HG02870 (cell line): Measurements from ENCODE around the gene RCOR2.

Experiments used
- ATAC-seq: cut with Tn5 transposase; IDR thresholded peaks from one replicate; pipeline ENCODE4 v1.9.1; 2021; ENCODE audit warnings: mild to moderate bottlenecking, moderate library complexity; ENCODE audit not compliant: unreplicated experiment

The RCOR2 gene

DNA sequence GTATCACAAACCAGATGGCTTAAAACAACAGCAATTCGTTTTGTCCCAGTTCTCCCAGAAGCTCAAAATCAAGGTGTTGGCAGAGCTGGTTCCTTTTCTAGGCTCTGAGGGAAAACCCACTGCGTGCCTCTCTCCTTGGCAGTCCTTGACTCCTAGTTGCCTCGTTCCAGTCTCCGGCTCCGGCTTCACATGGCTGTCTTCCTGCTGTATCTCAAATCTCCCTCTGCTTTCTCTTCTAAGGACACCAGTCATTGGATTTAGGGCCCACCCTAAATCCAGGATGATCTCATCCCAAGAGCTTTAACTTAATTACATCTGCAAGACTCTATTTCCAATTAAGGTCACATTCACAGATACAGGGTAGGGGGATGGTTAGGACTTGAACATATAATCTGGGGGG, 12.7 kb upstream of the RCOR2 start:
- ATAC-seq: no peak

- no peak for ATAC-seq
These were observed 6.4 kb upstream of the RCOR2 start for GRCh38 chr11:63923319-63923718.

DNA sequence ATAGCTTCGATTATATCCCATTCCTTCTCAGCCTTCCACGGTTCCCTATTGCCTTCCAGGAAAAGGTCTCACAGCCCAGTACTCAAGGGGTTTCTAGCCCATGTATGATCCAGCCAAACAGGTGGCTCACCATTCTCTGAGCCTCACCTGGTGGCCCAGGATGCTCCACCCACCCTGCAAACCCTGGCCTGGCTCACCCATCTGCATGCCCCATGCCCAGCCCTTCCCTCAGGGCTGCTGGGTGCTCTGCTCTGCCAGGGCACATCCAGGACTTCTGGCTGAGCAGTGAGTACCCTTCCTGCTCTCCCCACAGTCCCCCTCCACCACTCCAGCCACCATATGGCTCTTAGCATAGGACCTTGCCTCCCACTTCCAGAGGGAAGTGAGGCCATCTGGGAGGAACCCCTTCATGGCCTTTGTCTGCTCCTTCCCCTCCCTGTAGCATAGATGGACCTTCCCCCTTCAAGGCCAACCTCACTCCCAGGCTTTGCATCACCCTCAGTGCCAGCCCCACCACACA, 5.8 kb upstream of the RCOR2 start:
- no peak for ATAC-seq

DNA sequence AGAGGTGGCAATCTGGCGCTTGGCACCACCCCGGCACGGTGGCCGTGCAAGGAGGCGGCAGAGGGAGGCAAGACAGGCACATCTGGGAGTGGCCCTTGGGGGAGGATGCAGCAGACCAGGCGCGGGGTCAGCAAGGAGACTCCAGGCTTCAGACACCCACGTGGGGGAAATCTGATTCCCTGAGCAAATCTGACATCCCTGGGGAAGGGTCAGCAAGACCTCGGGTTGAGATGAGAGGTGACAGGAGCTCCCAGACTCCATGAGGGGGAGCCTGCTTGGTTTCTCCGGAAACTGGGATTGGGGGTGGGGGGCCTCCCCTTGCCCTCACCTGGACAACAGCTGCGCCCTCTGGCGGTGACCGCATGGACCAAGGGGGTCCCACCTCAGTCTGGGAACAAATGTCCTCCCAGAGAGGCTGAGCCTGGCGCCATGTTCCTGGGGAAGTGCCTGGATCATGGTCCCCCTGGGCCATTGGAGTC, 4.0 kb upstream of the RCOR2 start:
- no peak for ATAC-seq

GRCh38 chr11:63920126-63920938, 3.4 kb upstream of the RCOR2 start:
- no peak for ATAC-seq

GRCh38 chr11:63919267-63920125, 2.5 kb upstream of the RCOR2 start:
- no peak for ATAC-seq

DNA sequence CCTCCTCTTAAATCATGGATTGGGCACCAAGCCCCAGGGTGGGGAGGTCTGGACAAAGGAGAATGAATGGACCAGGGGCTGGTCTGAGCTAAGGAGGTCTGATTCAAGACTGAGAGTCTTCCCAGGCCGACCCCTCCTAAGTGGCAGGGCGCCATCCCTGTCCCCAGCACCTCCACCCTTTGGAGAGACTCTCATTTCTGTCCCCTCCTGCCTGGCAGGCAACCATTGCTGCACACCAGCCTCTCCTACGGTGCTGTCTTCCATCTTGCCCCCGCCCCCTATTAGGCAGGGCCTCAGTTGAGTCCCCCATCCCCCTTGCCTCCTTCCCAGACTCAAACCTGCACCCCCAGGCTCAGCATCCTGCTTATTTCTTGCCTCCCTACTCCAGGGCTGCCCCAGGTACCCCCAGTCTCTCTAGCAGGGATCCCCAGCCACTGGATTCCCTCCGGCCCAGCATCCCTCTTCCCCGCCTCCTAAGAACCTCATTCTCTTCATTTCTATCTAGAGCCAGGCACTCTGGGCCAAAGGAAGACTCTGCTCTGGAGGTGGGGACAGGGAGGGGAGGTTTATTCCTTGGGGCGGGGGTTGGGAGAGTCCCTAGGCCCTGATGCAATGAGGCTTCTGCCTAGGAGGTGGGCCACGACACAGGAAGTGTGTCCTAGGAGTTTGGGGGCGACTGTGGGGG, 1.7 kb upstream of the RCOR2 start:
- ATAC-seq: no peak

- no peak for ATAC-seq
These were observed 935 bp upstream of the RCOR2 start for GRCh38 chr11:63917692-63918506.

DNA sequence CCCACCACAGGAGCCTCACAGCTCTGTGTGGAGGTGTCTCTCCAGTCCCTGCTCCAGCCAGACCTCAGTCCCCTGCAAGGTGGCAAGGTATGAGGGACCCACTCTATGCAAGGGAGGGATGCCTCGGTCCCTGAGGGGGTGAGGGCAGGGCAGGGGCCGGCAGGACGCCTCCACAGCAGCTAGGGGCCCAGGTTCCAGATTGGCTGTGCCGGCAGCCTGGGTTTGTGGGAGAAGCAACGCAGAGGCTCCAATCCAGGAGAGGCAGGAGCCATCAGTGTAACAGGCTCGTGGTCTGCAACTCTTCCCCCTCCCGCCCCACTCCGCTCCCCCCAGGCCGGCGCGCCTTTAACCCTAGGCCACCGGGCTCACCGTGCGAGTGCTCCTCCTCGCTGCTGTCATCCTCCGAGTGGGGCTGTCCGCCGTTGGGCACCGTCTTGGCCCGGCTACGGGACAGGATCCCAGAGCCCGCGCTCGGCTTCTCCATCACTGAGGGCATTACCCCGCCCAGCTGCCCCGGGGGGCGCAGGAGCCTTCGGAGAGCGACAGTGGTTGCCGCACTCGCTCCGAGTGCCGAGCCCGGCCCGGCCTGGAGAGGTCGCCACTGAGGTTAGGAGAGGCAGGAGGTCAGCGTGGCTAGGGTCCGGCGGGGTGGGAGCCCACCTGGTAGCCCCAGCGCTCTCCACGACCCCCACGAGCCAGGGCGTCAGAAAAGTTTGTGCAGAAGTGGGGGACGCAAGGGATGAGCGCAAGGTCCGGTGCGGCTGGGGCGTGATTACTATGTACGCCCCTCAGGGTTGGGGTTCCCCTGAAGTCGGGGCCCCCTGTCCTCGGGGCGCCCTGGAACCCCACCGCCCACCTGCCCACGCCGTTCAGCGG, 765 bp downstream of the RCOR2 start:
- ATAC-seq: no peak

GRCh38 chr11:63914896-63915691, 1.9 kb downstream of the RCOR2 start:
- ATAC-seq: no peak

DNA sequence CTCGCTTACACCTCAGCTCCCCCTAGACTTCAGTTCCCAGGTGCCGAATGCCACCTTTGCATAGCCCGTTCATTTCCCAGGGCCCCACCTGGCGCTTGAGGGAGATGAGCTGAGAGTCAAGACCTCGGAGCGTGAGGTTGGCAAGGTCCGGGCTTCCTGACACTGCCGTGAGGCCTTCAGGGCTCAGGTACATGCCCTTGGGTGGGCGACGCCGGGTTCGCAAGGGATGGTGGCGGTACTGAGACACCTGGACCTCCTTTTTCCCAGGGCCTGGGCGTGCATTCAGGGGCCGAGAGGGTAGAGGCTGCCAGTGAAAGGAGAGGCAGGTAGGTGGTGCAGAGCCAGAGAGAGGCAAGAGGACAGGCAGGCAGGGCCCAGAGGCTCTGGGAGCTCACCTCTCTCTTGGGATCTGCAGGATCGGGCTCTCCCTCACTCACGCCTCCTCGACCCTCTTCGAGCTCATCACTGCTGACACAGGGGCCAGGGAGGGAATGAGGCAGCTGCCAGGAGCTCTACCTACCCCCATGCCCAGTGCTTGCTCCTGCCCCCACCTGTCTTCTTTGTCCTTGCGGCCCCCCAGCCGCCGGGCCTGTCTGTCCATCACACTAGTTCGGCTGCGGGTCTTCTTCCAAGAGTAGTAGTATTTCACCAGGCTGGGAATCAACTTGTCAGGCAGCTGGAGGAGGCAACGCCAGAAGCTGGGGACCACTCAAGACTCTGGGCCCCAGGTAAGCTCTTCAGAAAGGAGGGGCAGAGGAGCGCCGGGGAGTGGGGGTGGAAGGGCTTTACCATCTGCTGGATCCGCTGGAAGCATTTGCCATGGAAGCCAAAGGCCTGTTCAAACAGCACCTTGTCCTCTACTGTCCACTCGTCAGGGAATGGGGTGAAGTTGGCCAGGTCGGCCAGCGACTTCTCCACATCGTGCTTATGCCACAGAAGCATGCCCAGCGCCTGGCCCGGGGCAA, 2.8 kb downstream of the RCOR2 start:
- ATAC-seq: no peak

DNA sequence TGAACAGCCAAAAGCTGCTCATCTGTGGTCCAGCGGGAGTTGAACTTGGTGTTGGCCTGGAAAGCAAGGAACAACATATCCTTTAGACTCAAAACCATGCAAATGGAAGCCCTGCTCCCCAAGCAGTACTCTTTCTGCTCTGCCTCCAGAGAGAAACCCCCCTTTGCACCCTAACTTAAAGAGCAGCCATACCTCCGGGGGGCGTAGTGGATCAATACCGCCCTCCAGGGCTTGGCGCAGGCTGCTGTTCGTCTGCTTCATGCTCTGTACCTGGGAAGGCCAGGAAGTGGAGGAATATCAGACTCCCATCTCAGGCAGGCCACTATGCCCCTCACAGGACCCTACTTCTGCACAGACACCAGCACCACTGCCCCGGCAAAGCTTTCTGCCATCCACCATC, 4.3 kb downstream of the RCOR2 start:
- ATAC-seq: no peak

GRCh38 chr11:63911876-63912275, 5.1 kb downstream of the RCOR2 start:
- no peak for ATAC-seq

DNA sequence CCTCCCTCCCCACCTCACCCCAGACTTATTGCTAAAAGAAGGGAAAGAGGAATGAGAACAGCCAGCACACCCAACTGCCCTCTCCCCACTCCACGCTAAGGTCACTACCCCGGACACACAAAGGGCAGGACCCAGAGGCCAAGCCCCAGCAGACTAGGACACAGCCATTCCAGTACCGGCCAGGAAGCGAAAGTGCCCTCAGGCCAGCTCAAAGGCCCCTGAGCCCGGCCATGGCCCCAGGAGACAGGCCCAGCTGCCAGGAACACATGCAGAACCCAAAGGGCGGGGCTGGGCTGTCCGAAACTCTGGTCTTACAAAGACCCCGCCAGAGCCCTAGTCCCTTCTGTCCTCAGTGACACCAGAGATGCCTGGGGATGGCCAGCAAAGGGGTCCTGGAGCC, 5.5 kb downstream of the RCOR2 start:
- no peak for ATAC-seq

DNA sequence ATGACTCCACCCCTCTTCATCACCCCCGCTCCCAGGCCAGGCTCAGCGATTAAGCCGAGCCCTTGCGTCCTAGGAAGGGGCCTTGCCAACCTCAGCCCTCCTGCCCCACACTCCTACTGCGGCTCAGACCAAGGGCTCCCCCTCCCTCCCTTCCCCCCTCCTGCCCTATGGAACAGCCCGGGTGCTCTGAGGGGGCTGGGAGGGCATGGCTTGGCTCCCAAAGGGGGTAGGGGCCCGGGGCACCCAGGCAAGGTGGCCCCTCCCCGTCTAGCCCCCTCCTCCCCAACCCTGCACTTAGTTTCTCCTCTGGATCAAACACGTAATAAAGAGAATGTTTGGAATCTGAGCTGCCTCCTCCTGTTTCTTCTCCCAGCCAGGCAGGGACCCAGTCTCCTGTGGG, 6.3 kb downstream of the RCOR2 start:
- no peak for ATAC-seq

DNA sequence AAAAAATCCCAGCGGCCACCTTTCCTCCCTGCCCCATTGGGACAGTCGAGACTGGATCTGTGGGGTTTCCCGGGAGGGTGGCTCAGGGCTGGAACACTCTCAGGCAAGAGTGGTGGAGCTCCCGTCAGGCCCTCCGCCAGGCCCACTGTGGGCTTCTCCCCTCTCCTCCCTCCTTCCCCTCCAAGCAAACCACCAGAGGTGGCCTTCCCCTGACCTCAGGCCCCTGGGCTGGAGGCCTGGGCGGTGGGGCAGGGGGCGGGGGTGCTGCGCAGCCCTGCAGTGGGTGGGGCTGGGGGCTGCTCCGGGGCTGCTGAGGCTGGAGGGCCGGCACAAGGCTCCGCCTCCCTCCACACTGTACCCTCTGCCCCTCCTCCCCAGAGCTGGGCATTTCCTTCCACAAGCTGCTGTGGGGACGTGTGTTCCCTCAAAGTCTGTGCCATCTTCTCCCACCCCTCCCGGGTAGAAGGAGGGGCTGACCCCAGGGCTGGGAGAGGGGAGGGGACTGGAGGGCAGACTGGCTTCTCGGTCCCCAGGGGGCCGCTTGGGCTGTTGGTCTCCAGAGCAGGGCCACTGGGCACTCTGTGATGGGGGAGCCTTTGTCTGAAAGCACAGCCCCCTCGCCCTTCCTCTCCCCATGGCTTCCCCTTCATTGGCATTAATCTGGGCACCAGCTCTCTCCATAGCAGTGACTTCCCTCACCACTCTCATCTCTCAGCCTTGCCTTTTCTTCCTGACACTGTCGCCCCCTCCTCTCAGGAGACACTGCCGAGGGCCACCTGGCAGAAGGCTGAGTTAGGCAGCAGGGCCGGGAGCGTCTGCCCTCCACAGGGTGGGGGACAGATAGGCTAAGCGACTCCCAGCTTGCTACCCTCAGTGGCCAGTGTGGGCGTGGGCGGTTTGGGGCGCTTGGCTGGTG, 7.1 kb downstream of the RCOR2 start:
- no peak for ATAC-seq
